Measurements from ENCODE around the gene RXRA.

DNA sequence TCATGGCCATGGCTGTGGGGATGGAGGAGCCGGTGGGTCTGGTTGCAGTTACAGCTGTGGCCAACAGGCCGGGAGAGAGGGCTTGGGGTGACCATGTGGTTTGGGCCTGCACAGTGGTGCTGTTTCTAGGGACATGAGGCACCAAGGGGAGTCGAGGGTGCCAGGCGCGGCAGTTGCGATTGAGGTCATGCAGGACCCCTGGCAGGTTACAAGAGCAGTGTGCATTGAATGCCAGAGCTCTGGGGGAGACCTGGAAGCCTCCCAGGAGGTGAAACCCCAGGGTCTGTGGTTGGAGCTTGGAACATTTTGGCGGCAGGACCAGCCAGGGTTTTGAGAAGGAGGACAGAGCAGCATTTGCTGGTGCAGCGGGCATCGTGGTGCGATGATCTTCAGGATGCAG, 21.7 kb downstream of the RXRA start:
- TF ChIP-seq, protein P1, sequence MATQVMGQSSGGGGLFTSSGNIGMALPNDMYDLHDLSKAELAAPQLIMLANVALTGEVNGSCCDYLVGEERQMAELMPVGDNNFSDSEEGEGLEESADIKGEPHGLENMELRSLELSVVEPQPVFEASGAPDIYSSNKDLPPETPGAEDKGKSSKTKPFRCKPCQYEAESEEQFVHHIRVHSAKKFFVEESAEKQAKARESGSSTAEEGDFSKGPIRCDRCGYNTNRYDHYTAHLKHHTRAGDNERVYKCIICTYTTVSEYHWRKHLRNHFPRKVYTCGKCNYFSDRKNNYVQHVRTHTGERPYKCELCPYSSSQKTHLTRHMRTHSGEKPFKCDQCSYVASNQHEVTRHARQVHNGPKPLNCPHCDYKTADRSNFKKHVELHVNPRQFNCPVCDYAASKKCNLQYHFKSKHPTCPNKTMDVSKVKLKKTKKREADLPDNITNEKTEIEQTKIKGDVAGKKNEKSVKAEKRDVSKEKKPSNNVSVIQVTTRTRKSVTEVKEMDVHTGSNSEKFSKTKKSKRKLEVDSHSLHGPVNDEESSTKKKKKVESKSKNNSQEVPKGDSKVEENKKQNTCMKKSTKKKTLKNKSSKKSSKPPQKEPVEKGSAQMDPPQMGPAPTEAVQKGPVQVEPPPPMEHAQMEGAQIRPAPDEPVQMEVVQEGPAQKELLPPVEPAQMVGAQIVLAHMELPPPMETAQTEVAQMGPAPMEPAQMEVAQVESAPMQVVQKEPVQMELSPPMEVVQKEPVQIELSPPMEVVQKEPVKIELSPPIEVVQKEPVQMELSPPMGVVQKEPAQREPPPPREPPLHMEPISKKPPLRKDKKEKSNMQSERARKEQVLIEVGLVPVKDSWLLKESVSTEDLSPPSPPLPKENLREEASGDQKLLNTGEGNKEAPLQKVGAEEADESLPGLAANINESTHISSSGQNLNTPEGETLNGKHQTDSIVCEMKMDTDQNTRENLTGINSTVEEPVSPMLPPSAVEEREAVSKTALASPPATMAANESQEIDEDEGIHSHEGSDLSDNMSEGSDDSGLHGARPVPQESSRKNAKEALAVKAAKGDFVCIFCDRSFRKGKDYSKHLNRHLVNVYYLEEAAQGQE (IDR thresholded peaks at IDR 0.05; ENCODE audit: insufficient read depth in 1 of 2, low read depth in 2 of 2, low read length in 1 of 2) = no peak
- TF ChIP-seq, protein P2, sequence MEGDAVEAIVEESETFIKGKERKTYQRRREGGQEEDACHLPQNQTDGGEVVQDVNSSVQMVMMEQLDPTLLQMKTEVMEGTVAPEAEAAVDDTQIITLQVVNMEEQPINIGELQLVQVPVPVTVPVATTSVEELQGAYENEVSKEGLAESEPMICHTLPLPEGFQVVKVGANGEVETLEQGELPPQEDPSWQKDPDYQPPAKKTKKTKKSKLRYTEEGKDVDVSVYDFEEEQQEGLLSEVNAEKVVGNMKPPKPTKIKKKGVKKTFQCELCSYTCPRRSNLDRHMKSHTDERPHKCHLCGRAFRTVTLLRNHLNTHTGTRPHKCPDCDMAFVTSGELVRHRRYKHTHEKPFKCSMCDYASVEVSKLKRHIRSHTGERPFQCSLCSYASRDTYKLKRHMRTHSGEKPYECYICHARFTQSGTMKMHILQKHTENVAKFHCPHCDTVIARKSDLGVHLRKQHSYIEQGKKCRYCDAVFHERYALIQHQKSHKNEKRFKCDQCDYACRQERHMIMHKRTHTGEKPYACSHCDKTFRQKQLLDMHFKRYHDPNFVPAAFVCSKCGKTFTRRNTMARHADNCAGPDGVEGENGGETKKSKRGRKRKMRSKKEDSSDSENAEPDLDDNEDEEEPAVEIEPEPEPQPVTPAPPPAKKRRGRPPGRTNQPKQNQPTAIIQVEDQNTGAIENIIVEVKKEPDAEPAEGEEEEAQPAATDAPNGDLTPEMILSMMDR (IDR thresholded peaks at IDR 0.05) = no peak
- no peak for TF ChIP-seq SIN3A (IDR thresholded peaks at IDR 0.05; ENCODE audit: borderline replicate concordance, insufficient read depth, low read depth, low read length)
- no peak for TF ChIP-seq POLR2AphosphoS5 (IDR thresholded peaks at IDR 0.05; ENCODE audit: low read depth, low read length)
- no peak for TF ChIP-seq TCF7L2 (IDR thresholded peaks at IDR 0.05; ENCODE audit: low read depth, low read length)

Measured in Panc1 (cell line).